Measurements from ENCODE around the gene RLBP1. TPM values are rescaled to one million over a fixed set of nuclear protein-coding genes. Genes with fewer than 3 reads are reported as not detected.

RLBP1 gene
- total and polyA plus RNA-seq, 2 experiments from 2014 or later, result not detected

DNA sequence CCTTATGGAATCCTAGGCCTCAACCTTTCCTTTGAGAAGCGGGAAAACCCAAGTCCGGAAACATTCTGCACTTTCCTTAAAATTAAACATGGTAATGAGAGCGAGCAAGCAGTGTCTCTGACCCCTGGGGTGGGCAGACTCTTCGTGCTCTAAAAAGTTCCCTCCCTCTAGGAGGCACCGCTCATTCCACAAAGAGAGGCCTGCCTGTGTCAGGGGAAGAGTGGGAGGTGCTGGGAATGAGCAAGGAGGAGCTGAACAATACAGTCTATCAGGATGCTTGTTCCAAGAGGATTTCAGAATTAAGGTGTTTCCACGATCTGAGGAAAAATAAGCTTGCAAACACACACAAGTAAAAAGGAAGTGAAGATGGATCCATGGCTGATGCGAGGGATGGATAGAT lies 6.0 kb upstream of the RLBP1 start:
- H3K36me3 ChIP-seq (ENCODE audit: insufficient read depth), result no peaks in the 10 kb centered on the region

More for the DNA sequence above, 6.0 kb upstream of the RLBP1 start:
- H3K4me3 Mint-ChIP-seq, result no peak overlapping the region
- Histone ChIP-seq H3K27me3 (ENCODE audit: insufficient read depth) (no peaks in the 10 kb centered on the region), H3K79me2 (replicated peaks; ENCODE audit: insufficient read depth) (no peaks in the 10 kb centered on the region), H3K27ac (ENCODE audit: low read depth) (no peak overlapping the region), H2AFZ (no peak overlapping the region), H3K4me1 (ENCODE audit: insufficient read depth) (no peaks in the 10 kb centered on the region), H3F3A (replicated peaks; ENCODE audit: low read depth) (no peaks in the 10 kb centered on the region), H3K4me2 (no peak overlapping the region), H3K9me2 (ENCODE audit: insufficient read depth) (no peaks in the 10 kb centered on the region), H3K4me3 (no peak overlapping the region), H4K20me1 (replicated peaks; ENCODE audit: insufficient read depth) (no peaks in the 10 kb centered on the region)
- ATAC-seq (peak; percentile 64), DNase-seq (ENCODE audit: low spot score) (no peak)
- H3K27ac Mint-ChIP-seq, result no peak overlapping the region
- no peaks in the 10 kb centered on the region; the same call in 2 of the 3 replicates for H3K9me3 Mint-ChIP-seq
- peaks cover 2% of the 10 kb centered on the region for H3K27me3 Mint-ChIP-seq (ENCODE audit: insufficient read depth, low read depth, poor library complexity)
- H3K4me1 Mint-ChIP-seq, result no peaks in the 10 kb centered on the region; the same call in 2 of the 3 replicates
- TF ChIP-seq, protein P1, sequence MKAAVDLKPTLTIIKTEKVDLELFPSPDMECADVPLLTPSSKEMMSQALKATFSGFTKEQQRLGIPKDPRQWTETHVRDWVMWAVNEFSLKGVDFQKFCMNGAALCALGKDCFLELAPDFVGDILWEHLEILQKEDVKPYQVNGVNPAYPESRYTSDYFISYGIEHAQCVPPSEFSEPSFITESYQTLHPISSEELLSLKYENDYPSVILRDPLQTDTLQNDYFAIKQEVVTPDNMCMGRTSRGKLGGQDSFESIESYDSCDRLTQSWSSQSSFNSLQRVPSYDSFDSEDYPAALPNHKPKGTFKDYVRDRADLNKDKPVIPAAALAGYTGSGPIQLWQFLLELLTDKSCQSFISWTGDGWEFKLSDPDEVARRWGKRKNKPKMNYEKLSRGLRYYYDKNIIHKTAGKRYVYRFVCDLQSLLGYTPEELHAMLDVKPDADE (IDR thresholded peaks at IDR 0.05), result no peak
- no peak for TF ChIP-seq STAT1 (IDR thresholded peaks at IDR 0.05; ENCODE audit: unreplicated experiment)
- no peak for TF ChIP-seq ZNF114 (CRISPR knock-in tag; IDR thresholded peaks at IDR 0.05)
- TF ChIP-seq CREB1 (CRISPR knock-in tag; IDR thresholded peaks at IDR 0.05; ENCODE audit: low read depth), result no peak
- TF ChIP-seq JUNB (IDR thresholded peaks at IDR 0.05; ENCODE audit: unreplicated experiment), result no peak
- TF ChIP-seq, protein P2, sequence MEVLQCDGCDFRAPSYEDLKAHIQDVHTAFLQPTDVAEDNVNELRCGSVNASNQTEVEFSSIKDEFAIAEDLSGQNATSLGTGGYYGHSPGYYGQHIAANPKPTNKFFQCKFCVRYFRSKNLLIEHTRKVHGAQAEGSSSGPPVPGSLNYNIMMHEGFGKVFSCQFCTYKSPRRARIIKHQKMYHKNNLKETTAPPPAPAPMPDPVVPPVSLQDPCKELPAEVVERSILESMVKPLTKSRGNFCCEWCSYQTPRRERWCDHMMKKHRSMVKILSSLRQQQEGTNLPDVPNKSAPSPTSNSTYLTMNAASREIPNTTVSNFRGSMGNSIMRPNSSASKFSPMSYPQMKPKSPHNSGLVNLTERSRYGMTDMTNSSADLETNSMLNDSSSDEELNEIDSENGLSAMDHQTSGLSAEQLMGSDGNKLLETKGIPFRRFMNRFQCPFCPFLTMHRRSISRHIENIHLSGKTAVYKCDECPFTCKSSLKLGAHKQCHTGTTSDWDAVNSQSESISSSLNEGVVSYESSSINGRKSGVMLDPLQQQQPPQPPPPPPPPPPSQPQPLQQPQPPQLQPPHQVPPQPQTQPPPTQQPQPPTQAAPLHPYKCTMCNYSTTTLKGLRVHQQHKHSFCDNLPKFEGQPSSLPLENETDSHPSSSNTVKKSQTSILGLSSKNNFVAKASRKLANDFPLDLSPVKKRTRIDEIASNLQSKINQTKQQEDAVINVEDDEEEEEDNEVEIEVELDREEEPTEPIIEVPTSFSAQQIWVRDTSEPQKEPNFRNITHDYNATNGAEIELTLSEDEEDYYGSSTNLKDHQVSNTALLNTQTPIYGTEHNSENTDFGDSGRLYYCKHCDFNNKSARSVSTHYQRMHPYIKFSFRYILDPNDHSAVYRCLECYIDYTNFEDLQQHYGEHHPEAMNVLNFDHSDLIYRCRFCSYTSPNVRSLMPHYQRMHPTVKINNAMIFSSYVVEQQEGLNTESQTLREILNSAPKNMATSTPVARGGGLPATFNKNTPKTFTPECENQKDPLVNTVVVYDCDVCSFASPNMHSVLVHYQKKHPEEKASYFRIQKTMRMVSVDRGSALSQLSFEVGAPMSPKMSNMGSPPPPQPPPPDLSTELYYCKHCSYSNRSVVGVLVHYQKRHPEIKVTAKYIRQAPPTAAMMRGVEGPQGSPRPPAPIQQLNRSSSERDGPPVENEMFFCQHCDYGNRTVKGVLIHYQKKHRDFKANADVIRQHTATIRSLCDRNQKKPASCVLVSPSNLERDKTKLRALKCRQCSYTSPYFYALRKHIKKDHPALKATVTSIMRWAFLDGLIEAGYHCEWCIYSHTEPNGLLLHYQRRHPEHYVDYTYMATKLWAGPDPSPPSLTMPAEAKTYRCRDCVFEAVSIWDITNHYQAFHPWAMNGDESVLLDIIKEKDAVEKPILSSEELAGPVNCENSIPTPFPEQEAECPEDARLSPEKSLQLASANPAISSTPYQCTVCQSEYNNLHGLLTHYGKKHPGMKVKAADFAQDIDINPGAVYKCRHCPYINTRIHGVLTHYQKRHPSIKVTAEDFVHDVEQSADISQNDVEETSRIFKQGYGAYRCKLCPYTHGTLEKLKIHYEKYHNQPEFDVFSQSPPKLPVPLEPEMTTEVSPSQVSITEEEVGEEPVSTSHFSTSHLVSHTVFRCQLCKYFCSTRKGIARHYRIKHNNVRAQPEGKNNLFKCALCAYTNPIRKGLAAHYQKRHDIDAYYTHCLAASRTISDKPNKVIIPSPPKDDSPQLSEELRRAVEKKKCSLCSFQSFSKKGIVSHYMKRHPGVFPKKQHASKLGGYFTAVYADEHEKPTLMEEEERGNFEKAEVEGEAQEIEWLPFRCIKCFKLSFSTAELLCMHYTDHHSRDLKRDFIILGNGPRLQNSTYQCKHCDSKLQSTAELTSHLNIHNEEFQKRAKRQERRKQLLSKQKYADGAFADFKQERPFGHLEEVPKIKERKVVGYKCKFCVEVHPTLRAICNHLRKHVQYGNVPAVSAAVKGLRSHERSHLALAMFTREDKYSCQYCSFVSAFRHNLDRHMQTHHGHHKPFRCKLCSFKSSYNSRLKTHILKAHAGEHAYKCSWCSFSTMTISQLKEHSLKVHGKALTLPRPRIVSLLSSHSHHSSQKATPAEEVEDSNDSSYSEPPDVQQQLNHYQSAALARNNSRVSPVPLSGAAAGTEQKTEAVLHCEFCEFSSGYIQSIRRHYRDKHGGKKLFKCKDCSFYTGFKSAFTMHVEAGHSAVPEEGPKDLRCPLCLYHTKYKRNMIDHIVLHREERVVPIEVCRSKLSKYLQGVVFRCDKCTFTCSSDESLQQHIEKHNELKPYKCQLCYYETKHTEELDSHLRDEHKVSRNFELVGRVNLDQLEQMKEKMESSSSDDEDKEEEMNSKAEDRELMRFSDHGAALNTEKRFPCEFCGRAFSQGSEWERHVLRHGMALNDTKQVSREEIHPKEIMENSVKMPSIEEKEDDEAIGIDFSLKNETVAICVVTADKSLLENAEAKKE (CRISPR knock-in tag; IDR thresholded peaks at IDR 0.05), result no peak
- no peak for TF ChIP-seq EZH2phosphoT487 (IDR thresholded peaks at IDR 0.05; ENCODE audit: unreplicated experiment)
- TF ChIP-seq, protein P3, sequence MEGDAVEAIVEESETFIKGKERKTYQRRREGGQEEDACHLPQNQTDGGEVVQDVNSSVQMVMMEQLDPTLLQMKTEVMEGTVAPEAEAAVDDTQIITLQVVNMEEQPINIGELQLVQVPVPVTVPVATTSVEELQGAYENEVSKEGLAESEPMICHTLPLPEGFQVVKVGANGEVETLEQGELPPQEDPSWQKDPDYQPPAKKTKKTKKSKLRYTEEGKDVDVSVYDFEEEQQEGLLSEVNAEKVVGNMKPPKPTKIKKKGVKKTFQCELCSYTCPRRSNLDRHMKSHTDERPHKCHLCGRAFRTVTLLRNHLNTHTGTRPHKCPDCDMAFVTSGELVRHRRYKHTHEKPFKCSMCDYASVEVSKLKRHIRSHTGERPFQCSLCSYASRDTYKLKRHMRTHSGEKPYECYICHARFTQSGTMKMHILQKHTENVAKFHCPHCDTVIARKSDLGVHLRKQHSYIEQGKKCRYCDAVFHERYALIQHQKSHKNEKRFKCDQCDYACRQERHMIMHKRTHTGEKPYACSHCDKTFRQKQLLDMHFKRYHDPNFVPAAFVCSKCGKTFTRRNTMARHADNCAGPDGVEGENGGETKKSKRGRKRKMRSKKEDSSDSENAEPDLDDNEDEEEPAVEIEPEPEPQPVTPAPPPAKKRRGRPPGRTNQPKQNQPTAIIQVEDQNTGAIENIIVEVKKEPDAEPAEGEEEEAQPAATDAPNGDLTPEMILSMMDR (conservative IDR thresholded peaks at IDR 0.05; ENCODE audit: low read depth in 2 of 2), result no peak
- TF ChIP-seq POLR2AphosphoS5 (IDR thresholded peaks at IDR 0.05; ENCODE audit: low read depth), result no peak
- TF ChIP-seq, protein P4, sequence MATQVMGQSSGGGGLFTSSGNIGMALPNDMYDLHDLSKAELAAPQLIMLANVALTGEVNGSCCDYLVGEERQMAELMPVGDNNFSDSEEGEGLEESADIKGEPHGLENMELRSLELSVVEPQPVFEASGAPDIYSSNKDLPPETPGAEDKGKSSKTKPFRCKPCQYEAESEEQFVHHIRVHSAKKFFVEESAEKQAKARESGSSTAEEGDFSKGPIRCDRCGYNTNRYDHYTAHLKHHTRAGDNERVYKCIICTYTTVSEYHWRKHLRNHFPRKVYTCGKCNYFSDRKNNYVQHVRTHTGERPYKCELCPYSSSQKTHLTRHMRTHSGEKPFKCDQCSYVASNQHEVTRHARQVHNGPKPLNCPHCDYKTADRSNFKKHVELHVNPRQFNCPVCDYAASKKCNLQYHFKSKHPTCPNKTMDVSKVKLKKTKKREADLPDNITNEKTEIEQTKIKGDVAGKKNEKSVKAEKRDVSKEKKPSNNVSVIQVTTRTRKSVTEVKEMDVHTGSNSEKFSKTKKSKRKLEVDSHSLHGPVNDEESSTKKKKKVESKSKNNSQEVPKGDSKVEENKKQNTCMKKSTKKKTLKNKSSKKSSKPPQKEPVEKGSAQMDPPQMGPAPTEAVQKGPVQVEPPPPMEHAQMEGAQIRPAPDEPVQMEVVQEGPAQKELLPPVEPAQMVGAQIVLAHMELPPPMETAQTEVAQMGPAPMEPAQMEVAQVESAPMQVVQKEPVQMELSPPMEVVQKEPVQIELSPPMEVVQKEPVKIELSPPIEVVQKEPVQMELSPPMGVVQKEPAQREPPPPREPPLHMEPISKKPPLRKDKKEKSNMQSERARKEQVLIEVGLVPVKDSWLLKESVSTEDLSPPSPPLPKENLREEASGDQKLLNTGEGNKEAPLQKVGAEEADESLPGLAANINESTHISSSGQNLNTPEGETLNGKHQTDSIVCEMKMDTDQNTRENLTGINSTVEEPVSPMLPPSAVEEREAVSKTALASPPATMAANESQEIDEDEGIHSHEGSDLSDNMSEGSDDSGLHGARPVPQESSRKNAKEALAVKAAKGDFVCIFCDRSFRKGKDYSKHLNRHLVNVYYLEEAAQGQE (IDR thresholded peaks at IDR 0.05; ENCODE audit: unreplicated experiment), result no peak
- no peak for TF ChIP-seq NANOG (IDR thresholded peaks at IDR 0.05; ENCODE audit: borderline replicate concordance)
- TF ChIP-seq ZNF331 (CRISPR knock-in tag; IDR thresholded peaks at IDR 0.05; ENCODE audit: low read depth), result no peak
- no peak for TF ChIP-seq EZH2 (IDR thresholded peaks at IDR 0.05; ENCODE audit: low read depth, unreplicated experiment)
- H3K36me3 Mint-ChIP-seq (ENCODE audit: low read depth), result no peaks in the 10 kb centered on the region
